ENCODE measurements around the gene HDLBP.
"Not testable (repeated sequence)": the region's sequence is repeated elsewhere in the genome, so short reads cannot be mapped to it uniquely, and the experiment has no call there.

The HDLBP gene

DNA sequence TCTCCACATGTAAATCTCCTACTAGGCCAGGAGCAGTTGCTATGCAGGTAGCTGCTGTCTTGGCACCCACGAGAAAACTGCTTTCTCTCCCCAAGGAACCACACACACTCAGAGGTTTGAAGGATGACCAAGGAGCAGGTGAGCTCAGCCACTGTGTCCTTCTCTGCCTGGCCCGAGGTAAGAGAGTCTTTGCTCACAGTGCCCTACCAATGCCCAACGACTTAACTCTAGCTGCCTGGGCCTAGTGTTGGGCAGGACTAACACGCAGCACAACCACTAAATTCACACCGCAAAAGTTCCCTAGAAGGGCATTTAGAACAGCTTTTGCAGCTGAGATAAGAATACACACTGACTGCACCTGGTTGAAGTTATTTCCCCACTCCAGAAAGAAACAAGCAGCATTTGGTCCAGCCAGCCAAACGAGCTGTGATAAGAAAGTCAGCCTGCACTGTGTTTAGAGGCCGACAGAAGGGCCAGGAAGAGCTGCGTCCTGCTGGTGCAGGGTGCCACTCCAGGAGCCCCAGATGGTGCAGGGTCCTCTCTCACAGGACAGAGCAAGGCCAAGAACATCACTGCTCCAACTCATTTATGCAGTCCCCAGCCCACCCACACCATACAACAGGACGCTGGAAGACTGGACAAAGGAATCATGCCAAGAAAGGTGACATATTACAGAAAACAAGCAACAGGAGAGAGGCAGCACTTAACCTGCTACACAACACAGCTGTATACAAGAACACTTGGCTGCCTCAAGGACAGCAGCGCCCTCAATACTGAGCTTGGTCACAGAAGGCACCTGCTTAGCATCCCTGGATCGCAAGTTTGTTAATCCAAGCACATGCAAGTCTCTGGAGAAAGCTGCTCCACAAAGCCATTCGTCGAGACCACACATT lies 12.5 kb downstream of the HDLBP start:
- TF ChIP-seq, protein P1, sequence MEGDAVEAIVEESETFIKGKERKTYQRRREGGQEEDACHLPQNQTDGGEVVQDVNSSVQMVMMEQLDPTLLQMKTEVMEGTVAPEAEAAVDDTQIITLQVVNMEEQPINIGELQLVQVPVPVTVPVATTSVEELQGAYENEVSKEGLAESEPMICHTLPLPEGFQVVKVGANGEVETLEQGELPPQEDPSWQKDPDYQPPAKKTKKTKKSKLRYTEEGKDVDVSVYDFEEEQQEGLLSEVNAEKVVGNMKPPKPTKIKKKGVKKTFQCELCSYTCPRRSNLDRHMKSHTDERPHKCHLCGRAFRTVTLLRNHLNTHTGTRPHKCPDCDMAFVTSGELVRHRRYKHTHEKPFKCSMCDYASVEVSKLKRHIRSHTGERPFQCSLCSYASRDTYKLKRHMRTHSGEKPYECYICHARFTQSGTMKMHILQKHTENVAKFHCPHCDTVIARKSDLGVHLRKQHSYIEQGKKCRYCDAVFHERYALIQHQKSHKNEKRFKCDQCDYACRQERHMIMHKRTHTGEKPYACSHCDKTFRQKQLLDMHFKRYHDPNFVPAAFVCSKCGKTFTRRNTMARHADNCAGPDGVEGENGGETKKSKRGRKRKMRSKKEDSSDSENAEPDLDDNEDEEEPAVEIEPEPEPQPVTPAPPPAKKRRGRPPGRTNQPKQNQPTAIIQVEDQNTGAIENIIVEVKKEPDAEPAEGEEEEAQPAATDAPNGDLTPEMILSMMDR (IDR thresholded peaks at IDR 0.05; ENCODE audit: low read depth, low read length) = no peak
- H3K4me3 ChIP-seq (ENCODE audit: low read depth, low read length) = no peak overlapping the region

DNA sequence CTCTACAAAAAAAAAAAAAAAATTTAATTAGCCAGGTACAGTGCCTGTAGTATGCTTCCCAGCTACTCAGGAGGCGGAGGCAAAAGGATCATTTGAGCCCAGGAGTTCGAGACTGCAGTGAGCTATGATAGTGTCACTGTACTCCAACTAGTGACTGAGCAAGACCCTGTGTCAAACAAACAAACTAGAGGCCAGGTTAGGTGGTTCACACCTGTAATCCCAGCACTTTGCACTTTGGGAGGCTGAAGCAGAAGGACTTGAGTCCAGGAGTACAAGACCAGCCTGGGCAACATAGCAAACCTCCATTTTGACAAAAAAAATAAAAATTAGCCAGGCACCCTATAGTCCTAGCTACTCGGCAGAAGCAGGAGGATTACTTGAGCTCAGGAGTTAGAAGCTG lies 13.4 kb downstream of the HDLBP start:
- no peak overlapping the region for H3K4me3 ChIP-seq (ENCODE audit: low read depth, low read length)
- TF ChIP-seq, protein P1 (IDR thresholded peaks at IDR 0.05; ENCODE audit: low read depth, low read length) = no peak

DNA sequence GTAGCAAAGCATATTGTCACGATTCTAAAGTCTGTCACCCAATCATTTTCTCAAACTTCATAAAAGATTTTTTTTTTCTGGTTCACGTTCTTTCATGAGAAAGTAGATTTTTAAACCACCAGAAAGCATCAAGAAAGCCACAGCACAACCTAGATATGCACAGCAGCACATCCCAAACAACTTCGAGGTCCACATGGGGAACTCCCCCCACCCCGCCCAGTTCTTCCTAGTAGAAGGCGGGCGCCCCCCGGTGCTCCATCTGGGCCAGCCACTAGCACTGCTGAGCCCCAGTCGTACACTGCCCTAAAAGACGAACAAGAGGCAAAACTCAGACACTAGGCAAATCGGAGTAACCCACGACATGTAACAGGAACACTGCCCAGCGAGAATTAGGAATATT lies 15.5 kb downstream of the HDLBP start:
- no peak overlapping the region for H3K4me3 ChIP-seq (ENCODE audit: low read depth, low read length)
- TF ChIP-seq, protein P1 (IDR thresholded peaks at IDR 0.05; ENCODE audit: low read depth, low read length) = no peak

DNA sequence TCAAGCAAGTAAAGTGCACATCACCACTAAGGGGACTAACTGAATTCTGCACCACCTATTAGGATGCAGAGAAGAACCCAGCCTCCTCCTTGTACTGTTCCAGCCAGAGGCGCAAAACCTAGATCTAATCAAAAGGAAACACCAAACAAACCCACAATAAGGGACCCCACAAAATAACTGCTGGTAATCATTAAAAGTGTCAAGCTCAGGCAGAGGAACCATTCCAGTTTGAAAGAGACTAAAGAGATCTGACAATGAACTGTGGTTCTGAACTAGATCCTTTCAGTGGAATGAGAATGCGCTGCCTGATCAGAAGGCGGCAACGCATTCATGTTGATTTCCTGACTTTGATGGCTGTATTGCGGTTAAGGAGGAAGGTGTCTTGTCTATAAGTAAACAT lies 16.8 kb downstream of the HDLBP start:
- no peak overlapping the region for H3K4me3 ChIP-seq (ENCODE audit: low read depth, low read length)
- TF ChIP-seq, protein P1 (IDR thresholded peaks at IDR 0.05; ENCODE audit: low read depth, low read length) = no peak

DNA sequence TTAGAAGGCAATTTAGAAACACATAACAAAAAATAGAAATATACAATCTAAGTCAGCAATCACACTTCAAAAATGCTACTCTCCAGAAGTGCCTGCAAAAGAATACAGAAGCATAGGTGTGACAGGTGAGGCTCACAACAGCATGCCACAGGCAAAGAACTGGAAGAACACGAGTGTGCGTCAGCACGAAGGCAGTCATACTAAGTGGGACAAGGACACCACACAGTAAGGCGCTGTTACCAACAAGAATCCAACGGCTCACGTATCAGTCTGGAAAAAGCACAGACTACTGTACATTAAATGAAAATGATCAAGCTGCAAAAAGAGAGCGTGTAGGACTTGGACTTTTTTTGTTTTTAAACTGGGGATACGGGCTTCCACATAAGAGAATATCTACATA lies 18.7 kb downstream of the HDLBP start:
- TF ChIP-seq, protein P1 (IDR thresholded peaks at IDR 0.05; ENCODE audit: low read depth, low read length) = no peak
- H3K4me3 ChIP-seq (ENCODE audit: low read depth, low read length) = no peak overlapping the region

DNA sequence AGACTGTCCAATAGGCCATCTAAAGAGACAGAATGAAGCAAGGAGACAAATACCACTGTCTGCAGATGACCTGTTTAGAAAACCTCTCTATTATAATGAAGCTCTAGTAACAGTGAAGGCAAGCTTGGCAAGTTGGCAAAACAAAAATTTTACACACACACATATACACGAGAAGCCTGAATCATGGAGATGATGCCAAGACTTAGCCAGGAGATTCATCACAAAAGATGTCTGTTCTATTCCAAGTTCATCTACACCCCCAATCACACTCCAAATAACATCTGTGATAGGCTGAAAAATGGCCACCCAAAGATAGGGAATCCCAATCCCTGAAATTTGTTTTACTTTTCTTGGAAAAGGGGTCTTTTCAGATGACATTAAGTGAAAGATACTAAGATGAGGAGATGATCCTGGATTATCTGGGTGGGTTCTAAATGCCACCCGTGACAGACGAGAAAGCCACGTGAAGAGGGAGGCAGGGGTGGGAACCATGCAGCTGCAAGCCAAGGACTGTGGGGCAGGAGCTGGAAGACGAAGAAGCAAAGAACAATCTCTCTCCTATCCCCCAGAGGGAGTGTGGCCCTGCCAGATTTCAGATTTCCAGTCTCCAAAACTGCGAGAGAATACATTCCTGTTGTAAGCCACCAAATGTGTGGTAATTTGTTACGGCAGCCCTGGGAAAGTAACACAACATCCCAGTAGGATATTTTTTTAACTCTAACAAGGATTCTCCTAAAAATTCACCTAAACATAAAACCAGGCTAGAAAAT lies 20.0 kb downstream of the HDLBP start:
- H3K4me3 ChIP-seq (ENCODE audit: low read depth, low read length) = no peak overlapping the region
- TF ChIP-seq, protein P1 (IDR thresholded peaks at IDR 0.05; ENCODE audit: low read depth, low read length) = no peak

DNA sequence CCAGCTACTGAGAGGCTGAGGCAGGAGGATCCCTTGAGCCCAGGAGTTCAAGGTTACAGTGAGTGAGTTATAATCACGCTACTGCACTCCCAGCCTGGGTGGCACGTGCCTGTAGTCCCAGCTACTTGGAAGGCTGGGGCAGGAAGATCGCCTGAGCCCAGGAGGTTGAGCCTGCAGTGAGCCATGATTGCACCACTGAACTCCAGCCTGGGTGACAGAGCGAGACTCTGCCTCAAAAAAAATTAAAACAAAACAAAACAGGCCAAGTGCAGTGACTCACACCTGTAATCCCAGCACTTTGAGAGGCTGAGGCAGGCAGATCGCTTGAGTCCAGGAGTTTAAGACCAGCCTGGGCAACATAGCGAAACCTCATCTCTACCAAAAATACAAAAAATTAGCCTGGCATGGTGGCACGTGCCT lies 22.1 kb downstream of the HDLBP start:
- H3K4me3 ChIP-seq (ENCODE audit: low read depth, low read length) = not testable (repeated sequence)

All from WI38 (cell line).